K562 (cell line): ENCODE results near the gene CLSTN1. TPM values are rescaled to one million over a fixed set of nuclear protein-coding genes. Genes with fewer than 3 reads are reported as not detected.
A peak's percentile ranks its signal among the peaks of the same experiment; 100 is the strongest.

ENCODE experiments used
- ATAC-seq: fragments of 200-7000 bp; cut with Tn5 transposase; 3 replicates; pipeline ENCODE4 v1.9.1; 2020; ENCODE audit warnings: moderate library complexity
- BruUV-seq: library from RNA; stranded (reverse); fragments of 400-500 nt; replicated peaks from 2 replicates; lab custom pipeline; 2021; lab: Mats Ljungman, UMichigan
- CTCF ChIA-PET: fragments of 300-600 bp; formaldehyde crosslinking; extraction: SDS; loops from one replicate; lab custom pipeline; 2021; ENCODE audit warnings: low intra/inter-chr PET ratio; lab: Yijun Ruan, JAX
- POLR2A ChIA-PET: fragments of 300-600, 350-650 bp; sonication (Branson Sonifier 250); formaldehyde crosslinking; extraction: SDS; loops from one replicate; lab custom pipeline; 2021; ENCODE audit warnings: antibody characterized with exemption, inconsistent platforms; lab: Yijun Ruan, JAX
- DNase-seq, 4 experiments: peaks; one replicate each; pipeline versions ENCODE4 v3.0.0 to v3.0.0-alpha.2; 2011 to 2018; ENCODE audit warnings: low spot score in 3 of 4, mixed read lengths in 3 of 4; ENCODE audit errors: extremely low read depth in 1 of 4
- FAIRE-seq: peaks from 2 replicates; lab custom pipeline; 2011; peaks lifted over from hg19 to GRCh38; lab: Jason Lieb, UNC
- H2AFZ ChIP-seq: 2 replicates; pipeline ENCODE4 v1.6.0; 2011; ENCODE audit warnings: low read depth, low read length, control low read depth, inconsistent platforms
- H3K27ac ChIP-seq: fragments of 200-600 bp; 3 replicates; pipeline ENCODE4 v1.8.0; 2011; ENCODE audit warnings: low read depth, mild to moderate bottlenecking, control low read depth, inconsistent platforms, low read length, moderate library complexity, mixed read lengths; ENCODE audit errors: extremely low read depth
- H3K27me3 ChIP-seq, 2 experiments: fragments of 300-600 bp in 1 of 2; 2 replicates in 1 of 2; 3 replicates in 1 of 2; pipeline versions ENCODE4 v1.6.0 to v1.8.0; 2011; ENCODE audit warnings: inconsistent platforms in 2 of 2, low read length in 2 of 2, mild to moderate bottlenecking in 1 of 2, mixed read lengths in 1 of 2, moderate library complexity in 1 of 2; ENCODE audit not compliant: control insufficient read depth in 2 of 2, insufficient read depth in 2 of 2
- H3K36me3 ChIP-seq: fragments of 300-600 bp; 3 replicates; pipeline ENCODE4 v1.8.0; 2011; ENCODE audit warnings: mild to moderate bottlenecking, low read length, inconsistent platforms; ENCODE audit not compliant: control insufficient read depth, insufficient read depth
- H3K4me1 ChIP-seq, 2 experiments: fragments of 200-600 bp in 1 of 2; replicated peaks in 1 of 2; 2 replicates in 1 of 2; 3 replicates in 1 of 2; pipeline versions ENCODE4 v1.5.1 to v1.8.0; 2011; ENCODE audit warnings: inconsistent platforms in 2 of 2, low read length in 2 of 2, mild to moderate bottlenecking in 1 of 2, mixed read lengths in 1 of 2, moderate library complexity in 1 of 2; ENCODE audit not compliant: control insufficient read depth in 2 of 2, insufficient read depth in 2 of 2
- H3K4me2 ChIP-seq: 2 replicates; pipeline ENCODE4 v1.6.1; 2011; ENCODE audit warnings: low read length, control low read depth, inconsistent platforms, mixed read lengths; ENCODE audit not compliant: insufficient read depth
- H3K4me3 ChIP-seq: fragments of 200-600 bp; sonication (generic), shearing (Covaris generic); 2 replicates; pipeline ENCODE4 v1.5.1; 2016; ENCODE audit warnings: control low read depth, inconsistent platforms
- H3K79me2 ChIP-seq: fragments of 200-600 bp; 3 replicates; pipeline ENCODE4 v1.8.0; 2011; ENCODE audit warnings: low read length, inconsistent platforms; ENCODE audit not compliant: control insufficient read depth, insufficient read depth
- H3K9ac ChIP-seq, 2 experiments: 2 replicates each; pipeline versions ENCODE4 v1.6.0 to v1.6.1; 2011; ENCODE audit warnings: low read depth in 2 of 2, low read length in 2 of 2, control low read depth in 1 of 2, inconsistent platforms in 1 of 2, mild to moderate bottlenecking in 1 of 2, mixed read lengths in 1 of 2; ENCODE audit not compliant: insufficient read depth in 1 of 2
- H3K9me1 ChIP-seq: one replicate; pipeline ENCODE4 v1.6.0; 2011; ENCODE audit warnings: inconsistent platforms, mild to moderate bottlenecking, low read length, moderate library complexity; ENCODE audit not compliant: control insufficient read depth, insufficient read depth
- H3K9me3 ChIP-seq: replicated peaks from 2 replicates; pipeline ENCODE4 v1.5.1; 2011; ENCODE audit warnings: low read depth, low read length, inconsistent platforms; ENCODE audit not compliant: control insufficient read depth, insufficient read depth
- H4K20me1 ChIP-seq: replicated peaks from 2 replicates; pipeline ENCODE4 v1.6.1; 2011; ENCODE audit warnings: low read length, inconsistent platforms, mixed read lengths; ENCODE audit not compliant: control insufficient read depth, insufficient read depth
- MECOM ChIP-seq: fragments of 250-450 bp; sonication (Bioruptor Pico); IDR thresholded peaks from 2 replicates; pipeline ENCODE4 v1.8.0; 2022; ENCODE audit warnings: inconsistent platforms
- SMAD4 ChIP-seq: fragments of 250-450 bp; sonication (Bioruptor Pico); conservative IDR thresholded peaks from 2 replicates; pipeline ENCODE4 v1.8.0; 2021; ENCODE audit warnings: inconsistent platforms, mild to moderate bottlenecking, moderate library complexity
- SOX6 ChIP-seq: fragments of 450-650 bp; IDR thresholded peaks from 2 replicates; pipeline ENCODE4 v1.6.1; 2014; ENCODE audit warnings: mild to moderate bottlenecking
- ZNF253 ChIP-seq: fragments of 250-450 bp; sonication (Bioruptor Pico); conservative IDR thresholded peaks from 2 replicates; pipeline ENCODE4 v1.6.1; 2021; ENCODE audit warnings: mild to moderate bottlenecking
- ZNF318 ChIP-seq, 2 experiments: fragments of 450-650 bp; IDR thresholded peaks; 2 replicates each; pipeline ENCODE4 v1.6.1; 2016; ENCODE audit warnings: mild to moderate bottlenecking in 2 of 2, borderline replicate concordance in 1 of 2, low read depth in 1 of 2, moderate library complexity in 1 of 2
- WGBS: fragments of 100-300 bp; shearing (Covaris generic); methylation state at CpG from one replicate; pipeline ENCODE4 v1.1.6; 2016; ENCODE audit warnings: low coverage, mixed read lengths; ENCODE audit not compliant: insufficient coverage; ENCODE audit errors: missing lambda C conversion rate; 5-methylcytosine and 5-hydroxymethylcytosine counted together
- in situ Hi-C: fragments of 300-500 bp; cut with MboI; formaldehyde crosslinking; loops from 4 replicates; pipeline ENCODE4 v1.15.0; 2018; ENCODE audit warnings: inconsistent platforms, mixed read lengths
- intact Hi-C: fragments of 100-400 bp; cut with micrococcal nuclease; formaldehyde crosslinking; loops from 2 replicates; pipeline ENCODE4 v1.14.2; 2022
- polyA plus RNA-seq, 8 experiments: library from polyadenylated mRNA; depleted of rRNA in 4 of 8; stranded (reverse) in 5 of 8; unstranded in 3 of 8; fragments of >200 nt; fragmentation: Nextera tagmentation in 2 of 8; fragmentation: Illumina TruSeq in 1 of 8; extraction: Ambion mirVana in 2 of 8; extraction: Trizol in 1 of 8; gene quantifications; 2 replicates each; pipeline versions ENCODE4 v1.2.1 to v1.2.3, GENCODE V29; 2011 to 2014; ENCODE audit warnings: inconsistent platforms in 1 of 8, missing spikeins in 1 of 8
- total RNA-seq, 7 experiments: library from RNA; depleted of rRNA in 6 of 7; stranded (reverse); fragments of >200 nt in 6 of 7; fragmentation: Illumina TruSeq in 2 of 7; extraction: Trizol in 2 of 7; gene quantifications; 2 replicates each; pipeline versions ENCODE4 v1.2.1 to v1.2.3, GENCODE V29; 2011 to 2021; ENCODE audit warnings: low replicate concordance in 1 of 7
- TF ChIP-seq, protein P1 (sequence below): fragments of 250-450 bp; sonication (Bioruptor Pico); IDR thresholded peaks from 2 replicates; pipeline ENCODE4 v1.9.0; 2021; ENCODE audit warnings: mild to moderate bottlenecking, inconsistent platforms
- TF ChIP-seq, protein P2 (sequence below): fragments of 200-800 bp; sonication (Bioruptor generic); IDR thresholded peaks from 2 replicates; pipeline ENCODE4 v1.6.1; 2017; ENCODE audit warnings: missing genetic modification characterization, missing compliant biosample characterization

Gene CLSTN1
- total and polyA plus RNA-seq, 9 of the 15 experiments (the other 6 are each of a cell fraction or from before 2014, with no cell fraction given), result 1.1 to 32.5 (median 13.3) TPM

GRCh38 chr1:9793291-9793690 lies 30.5 kb downstream of the CLSTN1 start:
- no peak for FAIRE-seq
- in situ Hi-C loops, result no loop called here
- ATAC-seq, result peak; percentile 21; the same call in 1 of the 3 replicates
- no TSS peak for BruUV-seq
- POLR2A ChIA-PET, result interaction anchor here (0.9 to 1.2 kb wide), 3 partner anchors 9 to 34 kb away, joined by 3 to 5 read pairs (median 3); no protein-coding TSS in a partner anchor
- Histone ChIP-seq H3K4me3 (no peak overlapping the region), H2AFZ (no peak overlapping the region), H3K9me3 (no peaks in the 10 kb centered on the region), H3K4me1 (peaks cover 0 to 13% of the 10 kb centered on the region in 2 experiments; a peak in 4 of 5 replicates), H3K9ac (no peak overlapping the region), H3K36me3 (no peaks in the 10 kb centered on the region), H3K27ac (no peak overlapping the region), H3K79me2 (no peaks in the 10 kb centered on the region), H3K9me1 (no peaks in the 10 kb centered on the region), H4K20me1 (peaks cover 12% of the 10 kb centered on the region), H3K27me3 (peaks cover 0 to 5% of the 10 kb centered on the region in 2 experiments; a peak in 1 of 5 replicates), H3K4me2 (no peak overlapping the region)
- peak in 1 of 4 experiments; percentile 14 for DNase-seq
- CTCF ChIA-PET, result interaction anchor here (1.1 kb wide), 1 partner anchor 9 kb away, joined by 4 read pairs; no protein-coding TSS in a partner anchor
- intact Hi-C loops, result no loop called here
- WGBS, result 17% methylated on average over 15 of the region's 15 CpGs
- TF ChIP-seq ZNF318 (IDR thresholded peaks at IDR 0.05; ENCODE audit: borderline replicate concordance in 1 of 2, low read depth in 1 of 2) (no peak), MECOM (0 out of 2 replicates have a peak, but pooled peaks have one; percentile 44), ZNF253 (CRISPR knock-in tag) (no peak), SMAD4 (CRISPR knock-in tag) (no peak), SOX6 (peak; percentile 79)
- TF ChIP-seq, protein P1, sequence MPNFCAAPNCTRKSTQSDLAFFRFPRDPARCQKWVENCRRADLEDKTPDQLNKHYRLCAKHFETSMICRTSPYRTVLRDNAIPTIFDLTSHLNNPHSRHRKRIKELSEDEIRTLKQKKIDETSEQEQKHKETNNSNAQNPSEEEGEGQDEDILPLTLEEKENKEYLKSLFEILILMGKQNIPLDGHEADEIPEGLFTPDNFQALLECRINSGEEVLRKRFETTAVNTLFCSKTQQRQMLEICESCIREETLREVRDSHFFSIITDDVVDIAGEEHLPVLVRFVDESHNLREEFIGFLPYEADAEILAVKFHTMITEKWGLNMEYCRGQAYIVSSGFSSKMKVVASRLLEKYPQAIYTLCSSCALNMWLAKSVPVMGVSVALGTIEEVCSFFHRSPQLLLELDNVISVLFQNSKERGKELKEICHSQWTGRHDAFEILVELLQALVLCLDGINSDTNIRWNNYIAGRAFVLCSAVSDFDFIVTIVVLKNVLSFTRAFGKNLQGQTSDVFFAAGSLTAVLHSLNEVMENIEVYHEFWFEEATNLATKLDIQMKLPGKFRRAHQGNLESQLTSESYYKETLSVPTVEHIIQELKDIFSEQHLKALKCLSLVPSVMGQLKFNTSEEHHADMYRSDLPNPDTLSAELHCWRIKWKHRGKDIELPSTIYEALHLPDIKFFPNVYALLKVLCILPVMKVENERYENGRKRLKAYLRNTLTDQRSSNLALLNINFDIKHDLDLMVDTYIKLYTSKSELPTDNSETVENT (CRISPR knock-in tag), result no peak
- TF ChIP-seq, protein P2, sequence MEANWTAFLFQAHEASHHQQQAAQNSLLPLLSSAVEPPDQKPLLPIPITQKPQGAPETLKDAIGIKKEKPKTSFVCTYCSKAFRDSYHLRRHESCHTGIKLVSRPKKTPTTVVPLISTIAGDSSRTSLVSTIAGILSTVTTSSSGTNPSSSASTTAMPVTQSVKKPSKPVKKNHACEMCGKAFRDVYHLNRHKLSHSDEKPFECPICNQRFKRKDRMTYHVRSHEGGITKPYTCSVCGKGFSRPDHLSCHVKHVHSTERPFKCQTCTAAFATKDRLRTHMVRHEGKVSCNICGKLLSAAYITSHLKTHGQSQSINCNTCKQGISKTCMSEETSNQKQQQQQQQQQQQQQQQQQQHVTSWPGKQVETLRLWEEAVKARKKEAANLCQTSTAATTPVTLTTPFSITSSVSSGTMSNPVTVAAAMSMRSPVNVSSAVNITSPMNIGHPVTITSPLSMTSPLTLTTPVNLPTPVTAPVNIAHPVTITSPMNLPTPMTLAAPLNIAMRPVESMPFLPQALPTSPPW (CRISPR knock-in tag), result peak; percentile 55; the same call in 1 of the 2 replicates
